Measurements from ENCODE around the gene EXOC4. TPM values are rescaled to one million over a fixed set of nuclear protein-coding genes. Genes with fewer than 3 reads are reported as not detected.

Gene EXOC4
- total RNA-seq, 4 donors from 2014 or later = 36.9 to 78.0 (median 52.2) TPM

- in situ Hi-C loops (cut with MboI; ENCODE audit: low sequenced_read_pairs in 4 of 4) (no loop called here), intact Hi-C loops (cut with DNase I; ENCODE audit: low total_unique reads) (no loop called here)
- H3K4me1 ChIP-seq = peaks cover 0 to 3% of the 10 kb centered on the region in 2 donors
- ATAC-seq = no peak
- no peaks in the 10 kb centered on the region for H3K27me3 ChIP-seq
- H3K27ac ChIP-seq = no peak overlapping the region
- H3K9me3 ChIP-seq = no peaks in the 10 kb centered on the region
- no peaks in the 10 kb centered on the region for H3K36me3 ChIP-seq
- TF ChIP-seq, protein P1, sequence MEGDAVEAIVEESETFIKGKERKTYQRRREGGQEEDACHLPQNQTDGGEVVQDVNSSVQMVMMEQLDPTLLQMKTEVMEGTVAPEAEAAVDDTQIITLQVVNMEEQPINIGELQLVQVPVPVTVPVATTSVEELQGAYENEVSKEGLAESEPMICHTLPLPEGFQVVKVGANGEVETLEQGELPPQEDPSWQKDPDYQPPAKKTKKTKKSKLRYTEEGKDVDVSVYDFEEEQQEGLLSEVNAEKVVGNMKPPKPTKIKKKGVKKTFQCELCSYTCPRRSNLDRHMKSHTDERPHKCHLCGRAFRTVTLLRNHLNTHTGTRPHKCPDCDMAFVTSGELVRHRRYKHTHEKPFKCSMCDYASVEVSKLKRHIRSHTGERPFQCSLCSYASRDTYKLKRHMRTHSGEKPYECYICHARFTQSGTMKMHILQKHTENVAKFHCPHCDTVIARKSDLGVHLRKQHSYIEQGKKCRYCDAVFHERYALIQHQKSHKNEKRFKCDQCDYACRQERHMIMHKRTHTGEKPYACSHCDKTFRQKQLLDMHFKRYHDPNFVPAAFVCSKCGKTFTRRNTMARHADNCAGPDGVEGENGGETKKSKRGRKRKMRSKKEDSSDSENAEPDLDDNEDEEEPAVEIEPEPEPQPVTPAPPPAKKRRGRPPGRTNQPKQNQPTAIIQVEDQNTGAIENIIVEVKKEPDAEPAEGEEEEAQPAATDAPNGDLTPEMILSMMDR (IDR thresholded peaks at IDR 0.05 in 4 of 5, conservative IDR thresholded peaks at IDR 0.05 in 1 of 5) = no peak
- no peak for TF ChIP-seq POLR2A (IDR thresholded peaks at IDR 0.05)
- DNase-seq = no peak
- H3K4me3 ChIP-seq = no peak overlapping the region
Measured at GRCh38 chr7:133629701-133630100, 376.8 kb downstream of the EXOC4 start.

DNA sequence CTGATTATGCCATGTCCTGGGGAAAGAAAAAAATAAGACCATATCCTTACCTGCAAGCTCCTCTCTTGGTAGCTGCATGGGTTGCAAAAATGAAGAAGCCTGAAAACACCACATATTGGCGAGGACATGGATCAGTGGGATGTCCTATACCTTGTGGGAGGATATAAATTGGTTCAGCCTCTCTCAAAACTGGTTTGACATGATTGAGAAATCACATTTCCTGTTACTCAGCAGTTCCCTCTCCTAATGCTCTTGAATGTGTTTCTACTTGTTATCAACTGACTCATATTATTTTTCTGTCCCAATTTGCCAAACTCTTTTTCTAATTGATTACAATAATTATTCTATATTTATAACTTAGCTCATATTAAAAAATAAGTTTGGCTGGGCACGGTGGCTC lies 380.2 kb downstream of the EXOC4 start:
- no peak for DNase-seq
- no peak for TF ChIP-seq POLR2A (IDR thresholded peaks at IDR 0.05)
- TF ChIP-seq, protein P1 (IDR thresholded peaks at IDR 0.05 in 4 of 5, conservative IDR thresholded peaks at IDR 0.05 in 1 of 5) = no peak
- Histone ChIP-seq H3K4me3 (no peak overlapping the region), H3K36me3 (no peaks in the 10 kb centered on the region), H3K27ac (no peak overlapping the region), H3K9me3 (no peaks in the 10 kb centered on the region), H3K27me3 (no peaks in the 10 kb centered on the region), H3K4me1 (peaks cover 0 to 11% of the 10 kb centered on the region in 2 donors)
- in situ Hi-C loops (cut with MboI; ENCODE audit: low sequenced_read_pairs in 4 of 4) (no loop called here), intact Hi-C loops (cut with DNase I; ENCODE audit: low total_unique reads) (no loop called here)
- ATAC-seq = no peak

GRCh38 chr7:133635541-133635940 lies 382.7 kb downstream of the EXOC4 start:
- in situ Hi-C loops (cut with MboI; ENCODE audit: low sequenced_read_pairs in 4 of 4) = no loop called here
- peak in 1 of 2 donors; percentile 19 for ATAC-seq
- TF ChIP-seq, protein P1 (IDR thresholded peaks at IDR 0.05 in 4 of 5, conservative IDR thresholded peaks at IDR 0.05 in 1 of 5) = no peak
- no peak for TF ChIP-seq POLR2A (IDR thresholded peaks at IDR 0.05)
- Histone ChIP-seq H3K36me3 (no peaks in the 10 kb centered on the region), H3K4me1 (peaks cover 0 to 11% of the 10 kb centered on the region in 2 donors), H3K9me3 (no peaks in the 10 kb centered on the region), H3K27ac (no peak overlapping the region), H3K4me3 (no peak overlapping the region), H3K27me3 (no peaks in the 10 kb centered on the region)
- no peak for DNase-seq
- intact Hi-C loops (cut with DNase I; ENCODE audit: low total_unique reads) = no loop called here

DNA sequence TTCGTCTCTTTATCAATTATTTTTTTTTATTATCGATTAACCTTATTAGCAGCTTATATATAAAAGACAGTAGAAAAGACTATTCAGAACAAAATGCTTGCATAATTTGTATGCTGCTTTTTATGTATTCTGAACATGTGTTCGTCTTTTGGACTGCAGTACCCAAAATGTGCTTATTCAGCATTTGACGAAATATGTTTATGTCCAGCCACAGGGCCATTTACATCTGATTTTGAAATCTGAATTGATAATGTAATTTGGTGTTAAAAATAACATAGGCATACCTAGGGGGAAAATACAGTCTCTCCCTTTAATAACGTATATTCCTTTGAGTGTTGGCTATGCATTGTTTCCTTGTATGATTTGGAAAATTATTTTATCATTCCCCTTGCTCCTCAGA lies 386.0 kb downstream of the EXOC4 start:
- TF ChIP-seq, protein P1 (IDR thresholded peaks at IDR 0.05 in 4 of 5, conservative IDR thresholded peaks at IDR 0.05 in 1 of 5) = no peak
- TF ChIP-seq POLR2A (IDR thresholded peaks at IDR 0.05) = no peak
- Histone ChIP-seq H3K27me3 (no peaks in the 10 kb centered on the region), H3K36me3 (no peaks in the 10 kb centered on the region), H3K4me3 (no peak overlapping the region), H3K27ac (no peak overlapping the region), H3K4me1 (peaks cover 0 to 11% of the 10 kb centered on the region in 2 donors), H3K9me3 (no peaks in the 10 kb centered on the region)
- DNase-seq (no peak), ATAC-seq (no peak)
- in situ Hi-C loops (cut with MboI; ENCODE audit: low sequenced_read_pairs in 4 of 4) = no loop called here
- intact Hi-C loops (cut with DNase I; ENCODE audit: low total_unique reads) = no loop called here

GRCh38 chr7:133641436-133641835 lies 388.6 kb downstream of the EXOC4 start:
- in situ Hi-C loops (cut with MboI; ENCODE audit: low sequenced_read_pairs in 4 of 4) = no loop called here
- no peak for ATAC-seq
- no peak for DNase-seq
- no peaks in the 10 kb centered on the region for H3K36me3 ChIP-seq
- intact Hi-C loops (cut with DNase I; ENCODE audit: low total_unique reads) = no loop called here
- TF ChIP-seq, protein P1 (IDR thresholded peaks at IDR 0.05 in 4 of 5, conservative IDR thresholded peaks at IDR 0.05 in 1 of 5) = no peak
- no peak for TF ChIP-seq POLR2A (IDR thresholded peaks at IDR 0.05)
- H3K27ac ChIP-seq = no peak overlapping the region
- H3K4me3 ChIP-seq = no peak overlapping the region
- no peaks in the 10 kb centered on the region for H3K9me3 ChIP-seq
- no peaks in the 10 kb centered on the region for H3K27me3 ChIP-seq
- no peaks in the 10 kb centered on the region for H3K4me1 ChIP-seq

Data from gastrocnemius medialis (tissue), 4 donors.